Small intestine (tissue), 7 donors: ENCODE measurements around the gene NTNG1. TPM values are rescaled to one million over a fixed set of nuclear protein-coding genes. Genes with fewer than 3 reads are reported as not detected.

Experiments
- DNase-seq, 2 donors: peaks; one replicate each; pipeline versions ENCODE4 v3.0.0 to v3.0.0-alpha.2; 2013
- FAIRE-seq: peaks from 2 replicates; lab custom pipeline; 2012; peaks lifted over from hg19 to GRCh38; lab: Jason Lieb, UNC
- H3K27ac ChIP-seq, 3 donors: one replicate each; pipeline ENCODE4 v1.5.1; 2013; ENCODE audit warnings: low read length in 2 of 3, mild to moderate bottlenecking in 2 of 3, control low read depth in 1 of 3, inconsistent platforms in 1 of 3, low read depth in 1 of 3, moderate library complexity in 1 of 3
- H3K27me3 ChIP-seq, 3 donors: one replicate each; pipeline ENCODE4 v1.6.1; 2013; ENCODE audit warnings: low read length in 3 of 3, inconsistent platforms in 1 of 3; ENCODE audit not compliant: control insufficient read depth in 3 of 3, insufficient read depth in 3 of 3
- H3K36me3 ChIP-seq, 3 donors: one replicate each; pipeline ENCODE4 v1.6.1; 2013; ENCODE audit warnings: low read length in 3 of 3, inconsistent platforms in 1 of 3, low read depth in 1 of 3, mild to moderate bottlenecking in 1 of 3, moderate library complexity in 1 of 3; ENCODE audit not compliant: control insufficient read depth in 3 of 3, insufficient read depth in 2 of 3
- H3K4me1 ChIP-seq, 3 donors: one replicate each; pipeline ENCODE4 v1.6.1; 2013; ENCODE audit warnings: low read length in 2 of 3, inconsistent platforms in 1 of 3, low read depth in 1 of 3, mild to moderate bottlenecking in 1 of 3, moderate library complexity in 1 of 3; ENCODE audit not compliant: control insufficient read depth in 3 of 3, insufficient read depth in 2 of 3
- H3K4me3 ChIP-seq, 3 donors: one replicate each; pipeline ENCODE4 v1.5.1; 2013; ENCODE audit warnings: low read length in 3 of 3, control low read depth in 1 of 3, inconsistent platforms in 1 of 3, low read depth in 1 of 3, mild to moderate bottlenecking in 1 of 3, moderate library complexity in 1 of 3
- H3K9me3 ChIP-seq, 2 donors: one replicate each; pipeline ENCODE4 v1.6.1; 2013; ENCODE audit warnings: low read depth in 1 of 2, low read length in 1 of 2; ENCODE audit not compliant: control insufficient read depth in 2 of 2, insufficient read depth in 1 of 2
- WGBS, 3 donors: extraction: QIAGEN DNeasy Blood & Tissue Kit; methylation state at CpG; one replicate each; pipeline ENCODE4 v1.1.7; 2013; 5-methylcytosine and 5-hydroxymethylcytosine counted together
- polyA plus RNA-seq, 4 donors: library from polyadenylated mRNA; stranded (reverse) in 3 of 4; unstranded in 1 of 4; fragments of 200-250 nt in 3 of 4; fragments of 120-200 nt in 1 of 4; gene quantifications; one replicate each; pipeline versions ENCODE4 v1.2.1 to v1.2.3, GENCODE V29; 2013
- donor health status: healthy with polysubstance abuse.
- donor health status: control.
- donor health status: control.
- donor health status: Bipolar disorder and iron deficiency.
- donor health status: healthy.

Gene NTNG1
- polyA plus RNA-seq, 4 donors: 0.27 to 0.65 TPM; not detected in 2

GRCh38 chr1:107459204-107459904 is 318.5 kb downstream of the NTNG1 start:
- H3K36me3 ChIP-seq: no peaks in the 10 kb centered on the region
- no peak overlapping the region for H3K4me3 ChIP-seq
- no peaks in the 10 kb centered on the region for H3K4me1 ChIP-seq
- no peaks in the 10 kb centered on the region for H3K9me3 ChIP-seq
- DNase-seq (no peak), FAIRE-seq (no peak)
- H3K27me3 ChIP-seq: peaks cover 0 to 3% (median 0%) of the 10 kb centered on the region in 3 donors
- WGBS, 3 donors: 68 to 78% (median 73%) methylated on average over 4 of the region's 4 CpGs
- no peak overlapping the region for H3K27ac ChIP-seq

- no peaks in the 10 kb centered on the region for H3K4me1 ChIP-seq
- H3K27me3 ChIP-seq: peaks cover 0 to 3% (median 0%) of the 10 kb centered on the region in 3 donors
- H3K4me3 ChIP-seq: no peak overlapping the region
- DNase-seq: no peak
- no peak for FAIRE-seq
- WGBS, 3 donors: 81 to 86% (median 84%) methylated on average over 8 of the region's 8 CpGs
- no peaks in the 10 kb centered on the region for H3K36me3 ChIP-seq
- H3K9me3 ChIP-seq: no peaks in the 10 kb centered on the region
- no peak overlapping the region for H3K27ac ChIP-seq
These were observed 319.2 kb downstream of the NTNG1 start for GRCh38 chr1:107460035-107460434.

- 63 to 72% (median 72%) methylated on average over 4 of the region's 4 CpGs for WGBS, 3 donors
- Histone ChIP-seq H3K27me3 (no peaks in the 10 kb centered on the region), H3K4me1 (peaks cover 0 to 4% (median 0%) of the 10 kb centered on the region in 3 donors), H3K9me3 (no peaks in the 10 kb centered on the region), H3K36me3 (no peaks in the 10 kb centered on the region), H3K27ac (no peak overlapping the region), H3K4me3 (no peak overlapping the region)
- FAIRE-seq (no peak), DNase-seq (no peak)
These were observed 324.0 kb downstream of the NTNG1 start for GRCh38 chr1:107464827-107465226.

- H3K4me3 ChIP-seq: no peak overlapping the region
- H3K9me3 ChIP-seq: no peaks in the 10 kb centered on the region
- DNase-seq: peak; percentile 50 to 55
- H3K4me1 ChIP-seq: peaks cover 0 to 4% (median 0%) of the 10 kb centered on the region in 3 donors
- WGBS, 3 donors: 31 to 83% (median 58%) methylated on average over 1 of the region's 1 CpG
- no peak for FAIRE-seq
- H3K27me3 ChIP-seq: no peaks in the 10 kb centered on the region
- no peak overlapping the region for H3K27ac ChIP-seq
- H3K36me3 ChIP-seq: no peaks in the 10 kb centered on the region
These were observed 326.4 kb downstream of the NTNG1 start for GRCh38 chr1:107467286-107467685.

- Histone ChIP-seq H3K27me3 (no peaks in the 10 kb centered on the region), H3K36me3 (no peaks in the 10 kb centered on the region), H3K9me3 (no peaks in the 10 kb centered on the region), H3K4me1 (peaks cover 0 to 4% (median 0%) of the 10 kb centered on the region in 3 donors), H3K27ac (no peak overlapping the region), H3K4me3 (no peak overlapping the region)
- FAIRE-seq: no peak
- 83 to 86% (median 86%) methylated on average over 3 of the region's 3 CpGs for WGBS, 3 donors
- no peak for DNase-seq
These were observed 327.0 kb downstream of the NTNG1 start for GRCh38 chr1:107467811-107468210.

GRCh38 chr1:107473065-107473464 is 332.2 kb downstream of the NTNG1 start:
- H3K36me3 ChIP-seq: no peaks in the 10 kb centered on the region
- H3K27ac ChIP-seq: no peak overlapping the region
- H3K9me3 ChIP-seq: no peaks in the 10 kb centered on the region
- no peaks in the 10 kb centered on the region for H3K27me3 ChIP-seq
- H3K4me3 ChIP-seq: no peak overlapping the region
- no peak for FAIRE-seq
- no peak for DNase-seq
- 78 to 90% (median 84%) methylated on average over 2 of the region's 2 CpGs for WGBS, 3 donors
- H3K4me1 ChIP-seq: no peaks in the 10 kb centered on the region

- FAIRE-seq (no peak), DNase-seq (no peak)
- H3K27me3 ChIP-seq: peaks cover 0 to 3% (median 0%) of the 10 kb centered on the region in 3 donors
- 42 to 60% (median 48%) methylated on average over 1 of the region's 1 CpG for WGBS, 3 donors
- H3K9me3 ChIP-seq: no peaks in the 10 kb centered on the region
- no peaks in the 10 kb centered on the region for H3K4me1 ChIP-seq
- no peaks in the 10 kb centered on the region for H3K36me3 ChIP-seq
- no peak overlapping the region for H3K27ac ChIP-seq
- H3K4me3 ChIP-seq: no peak overlapping the region
These were observed 334.2 kb downstream of the NTNG1 start for GRCh38 chr1:107474877-107475612.

GRCh38 chr1:107477233-107477632 is 336.4 kb downstream of the NTNG1 start:
- FAIRE-seq (no peak), DNase-seq (peak in 1 of 2 donors; percentile 5)
- no peaks in the 10 kb centered on the region for H3K36me3 ChIP-seq
- no peak overlapping the region for H3K27ac ChIP-seq
- H3K4me1 ChIP-seq: peaks cover 0 to 3% (median 3%) of the 10 kb centered on the region in 3 donors
- 84 to 94% (median 89%) methylated on average over 2 of the region's 2 CpGs for WGBS, 3 donors
- H3K27me3 ChIP-seq: peaks cover 0 to 8% (median 0%) of the 10 kb centered on the region in 3 donors
- H3K4me3 ChIP-seq: no peak overlapping the region
- H3K9me3 ChIP-seq: no peaks in the 10 kb centered on the region
